Endothelial cell of umbilical vein (primary cell): ENCODE results near the gene DUSP14. TPM values are rescaled to one million over a fixed set of nuclear protein-coding genes. Genes with fewer than 3 reads are reported as not detected.

Experiments used
- BruUV-seq: library from RNA; stranded (reverse); fragments of 400-500 nt; replicated peaks from 2 replicates; lab custom pipeline; 2021; lab: Mats Ljungman, UMichigan
- CTCF ChIA-PET: fragments of 300-600, 350-600 bp; sonication (Branson Sonifier 250); formaldehyde crosslinking; loops from one replicate; lab custom pipeline; 2021; ENCODE audit warnings: antibody characterized with exemption, inconsistent platforms; lab: Charles Lee
- POLR2A ChIA-PET: fragments of 300-600, 350-600 bp; sonication (Branson Sonifier 250); formaldehyde crosslinking; loops from one replicate; lab custom pipeline; 2021; ENCODE audit warnings: antibody characterized with exemption, inconsistent platforms; lab: Charles Lee
- DNase-seq: peaks from one replicate; pipeline ENCODE4 v3.0.0-alpha.2; 2011; ENCODE audit warnings: low read depth, low spot score
- FAIRE-seq: peaks from 2 replicates; lab custom pipeline; 2011; peaks lifted over from hg19 to GRCh38; lab: Jason Lieb, UNC
- H2AFZ ChIP-seq: 2 replicates; pipeline ENCODE4 v1.6.0; 2012; ENCODE audit warnings: low read depth, low read length, control low read depth, inconsistent platforms
- H3K27ac ChIP-seq: 2 replicates; pipeline ENCODE4 v1.5.1; 2011; ENCODE audit warnings: low read depth, mild to moderate bottlenecking, control low read depth, low read length, moderate library complexity; ENCODE audit not compliant: insufficient read depth
- H3K27me3 ChIP-seq, 2 experiments: 2 replicates each; pipeline versions ENCODE4 v1.6.0 to v1.6.1; 2011; ENCODE audit warnings: low read length in 2 of 2, mixed read lengths in 1 of 2; ENCODE audit not compliant: control insufficient read depth in 2 of 2, insufficient read depth in 2 of 2
- H3K36me3 ChIP-seq, 2 experiments: 2 replicates in 1 of 2; 3 replicates in 1 of 2; pipeline ENCODE4 v1.5.1; 2011; ENCODE audit warnings: low read length in 2 of 2, mild to moderate bottlenecking in 1 of 2, moderate library complexity in 1 of 2; ENCODE audit not compliant: control insufficient read depth in 2 of 2, insufficient read depth in 2 of 2; ENCODE audit errors: extremely low read depth in 1 of 2
- H3K4me1 ChIP-seq: 3 replicates; pipeline ENCODE4 v1.5.1; 2011; ENCODE audit warnings: mild to moderate bottlenecking, low read length; ENCODE audit not compliant: control insufficient read depth, insufficient read depth; ENCODE audit errors: extremely low read depth
- H3K4me2 ChIP-seq: 2 replicates; pipeline ENCODE4 v1.6.1; 2011; ENCODE audit warnings: low read length, control low read depth, mixed read lengths; ENCODE audit not compliant: insufficient read depth
- H3K4me3 ChIP-seq, 3 experiments: fragments of 200-600 bp in 1 of 3; sonication (generic), shearing (Covaris generic) in 1 of 3; replicated peaks in 1 of 3; 2 replicates each; pipeline ENCODE4 v1.5.1; 2011 to 2016; ENCODE audit warnings: control low read depth in 3 of 3, low read length in 3 of 3, mild to moderate bottlenecking in 2 of 3, inconsistent platforms in 1 of 3, low read depth in 1 of 3, moderate library complexity in 1 of 3; ENCODE audit not compliant: insufficient read depth in 1 of 3
- H3K79me2 ChIP-seq: 2 replicates; pipeline ENCODE4 v1.6.0; 2012; ENCODE audit warnings: low read length, inconsistent platforms; ENCODE audit not compliant: control insufficient read depth, insufficient read depth
- H3K9ac ChIP-seq: replicated peaks from 2 replicates; pipeline ENCODE3; 2011; ENCODE audit warnings: low read length, control low read depth; ENCODE audit not compliant: insufficient read depth; ENCODE audit errors: extremely low read depth
- H3K9me1 ChIP-seq: replicated peaks from 3 replicates; pipeline ENCODE4 v1.6.0; 2011; ENCODE audit warnings: mild to moderate bottlenecking, low read length; ENCODE audit not compliant: control insufficient read depth, insufficient read depth; ENCODE audit errors: extremely low read depth
- H3K9me3 ChIP-seq: replicated peaks from 2 replicates; pipeline ENCODE4 v1.5.1; 2012; ENCODE audit warnings: low read length, inconsistent platforms; ENCODE audit not compliant: control insufficient read depth, insufficient read depth
- H4K20me1 ChIP-seq: replicated peaks from 2 replicates; pipeline ENCODE3; 2011; ENCODE audit warnings: mild to moderate bottlenecking, low read length; ENCODE audit not compliant: control insufficient read depth, insufficient read depth; ENCODE audit errors: extremely low read depth
- CTCF ChIP-seq, 2 donors: IDR thresholded peaks; 1 replicate in 1 of 2; 2 replicates in 1 of 2; pipeline ENCODE4 v1.5.1; 2011; ENCODE audit warnings: low read length in 2 of 2, mild to moderate bottlenecking in 2 of 2, moderate library complexity in 2 of 2, control low read depth in 1 of 2, inconsistent platforms in 1 of 2, low read depth in 1 of 2; ENCODE audit not compliant: insufficient read depth in 1 of 2; ENCODE audit errors: extremely low read depth in 1 of 2
- EZH2 ChIP-seq: IDR thresholded peaks from 2 replicates; pipeline ENCODE4 v1.6.1; 2012; ENCODE audit warnings: borderline replicate concordance, low read depth, mild to moderate bottlenecking, moderate library complexity, low read length, inconsistent platforms; ENCODE audit not compliant: severe bottlenecking
- FOS ChIP-seq: IDR thresholded peaks from 2 replicates; pipeline ENCODE4 v1.6.1; 2011; ENCODE audit warnings: mild to moderate bottlenecking, low read length, moderate library complexity, borderline replicate concordance; ENCODE audit not compliant: insufficient read depth
- GATA2 ChIP-seq: IDR thresholded peaks from 2 replicates; pipeline ENCODE4 v1.7.0; 2011; ENCODE audit warnings: low read depth, mild to moderate bottlenecking, moderate library complexity, mixed read lengths, low read length; ENCODE audit not compliant: insufficient read length, insufficient read depth
- JUN ChIP-seq: IDR thresholded peaks from 2 replicates; pipeline ENCODE4 v1.6.1; 2011; ENCODE audit warnings: borderline replicate concordance, low read depth; ENCODE audit not compliant: insufficient read length, insufficient read depth
- MAX ChIP-seq: IDR thresholded peaks from 2 replicates; pipeline ENCODE4 v1.6.1; 2011; ENCODE audit not compliant: insufficient read depth, insufficient read length
- MYC ChIP-seq: IDR thresholded peaks from one replicate; pipeline ENCODE4 v1.6.1; 2011; ENCODE audit warnings: mild to moderate bottlenecking, low read depth, low read length
- POLR2A ChIP-seq: IDR thresholded peaks from 2 replicates; pipeline ENCODE4 v1.6.1; 2012; ENCODE audit warnings: low read depth, mild to moderate bottlenecking, control low read depth, low read length
- POLR2AphosphoS5 ChIP-seq: IDR thresholded peaks from 2 replicates; pipeline ENCODE4 v1.6.1; 2012; ENCODE audit warnings: low read depth, mild to moderate bottlenecking, control low read depth, low read length, moderate library complexity; ENCODE audit not compliant: insufficient read depth
- dilution Hi-C: fragments of 300-500 bp; cut with MboI; formaldehyde crosslinking; loops from one replicate; pipeline ENCODE4 v1.15.0; 2019; ENCODE audit warnings: low sequenced_read_pairs; ENCODE audit not compliant: extremely low pct_ligation_motif_present
- intact Hi-C: fragments of 100-400 bp; cut with micrococcal nuclease; formaldehyde crosslinking; loops from one replicate; pipeline ENCODE4 v1.10.0; 2022
- polyA plus RNA-seq, 4 experiments: library from polyadenylated mRNA; depleted of rRNA in 3 of 4; stranded (reverse) in 3 of 4; unstranded in 1 of 4; fragments of >200 nt; gene quantifications; 2 replicates each; pipeline versions ENCODE4 v1.2.1 to v1.2.3, GENCODE V29; 2011 to 2012; ENCODE audit warnings: missing spikeins in 1 of 4
- total RNA-seq: library from RNA; stranded (reverse); gene quantifications from 2 replicates; pipeline ENCODE4 v1.2.3, GENCODE V29; 2021

Gene DUSP14
- total and polyA plus RNA-seq, 2 donors (not counting 3 experiments of a cell fraction or from before 2014, with no cell fraction given): 36.4 to 62.5 TPM

GRCh38 chr17:37543637-37544052, 54.0 kb downstream of the DUSP14 start:
- no peak overlapping the region for H3K4me3 ChIP-seq
- DNase-seq (no peak), FAIRE-seq (no peak)
- no peaks in the 10 kb centered on the region for H3K4me1 ChIP-seq
- no peaks in the 10 kb centered on the region for H3K27me3 ChIP-seq
- no peaks in the 10 kb centered on the region for H3K9me3 ChIP-seq
- TF ChIP-seq JUN (no peak), CTCF (IDR thresholded peaks at IDR 0.05; ENCODE audit: extremely low read depth in 1 of 2, insufficient read depth in 1 of 2, low read depth in 1 of 2, low read length in 2 of 2) (no peak), MYC (no peak), POLR2AphosphoS5 (no peak)
- no peaks in the 10 kb centered on the region for H4K20me1 ChIP-seq
- dilution Hi-C loops (no loop called here), intact Hi-C loops (no loop called here)
- H3K36me3 ChIP-seq: peaks cover 8 to 26% of the 10 kb centered on the region in 2 experiments
- no peak overlapping the region for H3K4me2 ChIP-seq
- H2AFZ ChIP-seq: no peak overlapping the region
- no peak overlapping the region for H3K27ac ChIP-seq
- no peaks in the 10 kb centered on the region for H3K9me1 ChIP-seq
- H3K9ac ChIP-seq: no peak overlapping the region
- H3K79me2 ChIP-seq: peaks cover 4% of the 10 kb centered on the region
- no TSS peak for BruUV-seq
- CTCF ChIA-PET: interaction anchor here (0.5 to 2.5 kb wide), 2 partner anchors 16 to 170 kb away, joined by 3 to 8 read pairs; no protein-coding TSS in a partner anchor
- POLR2A ChIA-PET: no interaction called here

- TF ChIP-seq JUN (no peak), POLR2AphosphoS5 (no peak), GATA2 (no peak), MYC (no peak), EZH2 (no peak), POLR2A (no peak), CTCF (IDR thresholded peaks at IDR 0.05; ENCODE audit: extremely low read depth in 1 of 2, insufficient read depth in 1 of 2, low read depth in 1 of 2, low read length in 2 of 2) (no peak), FOS (no peak), MAX (no peak)
- no peak for FAIRE-seq
- DNase-seq: no peak
- Histone ChIP-seq H3K36me3 (peaks cover 2 to 15% of the 10 kb centered on the region in 2 experiments), H3K27ac (no peak overlapping the region), H3K79me2 (peaks cover 4% of the 10 kb centered on the region), H3K4me1 (peaks cover 7% of the 10 kb centered on the region), H4K20me1 (no peaks in the 10 kb centered on the region), H3K4me2 (no peak overlapping the region), H3K9me3 (no peaks in the 10 kb centered on the region), H3K9ac (no peak overlapping the region), H2AFZ (no peak overlapping the region), H3K9me1 (no peaks in the 10 kb centered on the region), H3K4me3 (no peak overlapping the region), H3K27me3 (no peaks in the 10 kb centered on the region)
- no TSS peak for BruUV-seq
- ChIA-PET CTCF (interaction anchor here (1.0 to 2.5 kb wide), 5 partner anchors 10 to 172 kb away, joined by 3 to 8 read pairs (median 4); no protein-coding TSS in a partner anchor), POLR2A (no interaction called here)
- intact Hi-C loops (no loop called here), dilution Hi-C loops (no loop called here)
Observed at GRCh38 chr17:37545486-37545885, 55.8 kb downstream of the DUSP14 start.
